ENCODE data around the gene SH3PXD2A. TPM values are rescaled to one million over a fixed set of nuclear protein-coding genes. Genes with fewer than 3 reads are reported as not detected.

SH3PXD2A gene
- total RNA-seq, 1 experiment from 2014 or later = 4.5 TPM

GRCh38 chr10:103874730-103875129 lies 19.4 kb upstream of the SH3PXD2A start:
- H3K18ac ChIP-seq (ENCODE audit: insufficient read length, low read depth, low read length) = no peak overlapping the region
- no peaks in the 10 kb centered on the region for H4K20me1 ChIP-seq (ENCODE audit: control insufficient read depth, insufficient read depth, insufficient read length)
- H3K4me1 ChIP-seq (ENCODE audit: insufficient read depth, low read length) = 0 out of 2 replicates have a peak, but pooled peaks cover 2% of the 10 kb centered on the region
- H2BK5ac ChIP-seq (ENCODE audit: insufficient read length, low read length) = no peak overlapping the region
- no peak overlapping the region for H3K4ac ChIP-seq (ENCODE audit: low read depth, low read length)
- no peak overlapping the region for H3K23ac ChIP-seq (ENCODE audit: insufficient read length, low read depth, low read length)
- Mint-ChIP-seq H3K36me3 (ENCODE audit: insufficient read depth in 1 of 3, low read depth in 3 of 3) (peaks cover 0 to 5% (median 0%) of the 10 kb centered on the region in 3 experiments; a peak in 2 of 7 replicates), H3K27ac (no peak overlapping the region), H3K27me3 (ENCODE audit: low read depth) (no peaks in the 10 kb centered on the region), H3K9me3 (no peaks in the 10 kb centered on the region), H3K4me1 (peaks cover 13 to 18% of the 10 kb centered on the region in 2 experiments), H3K4me3 (no peak overlapping the region)
- no peak overlapping the region for H3K56ac ChIP-seq (ENCODE audit: insufficient read length, low read depth, low read length)
- no peak overlapping the region for H4K91ac ChIP-seq (ENCODE audit: insufficient read length, low read depth, low read length)
- no peak overlapping the region for H2BK120ac ChIP-seq (ENCODE audit: low read depth, low read length, poor library complexity, severe bottlenecking)
- no peak overlapping the region for H2BK20ac ChIP-seq (ENCODE audit: low read depth, low read length, poor library complexity, severe bottlenecking)
- TF ChIP-seq, protein P1, sequence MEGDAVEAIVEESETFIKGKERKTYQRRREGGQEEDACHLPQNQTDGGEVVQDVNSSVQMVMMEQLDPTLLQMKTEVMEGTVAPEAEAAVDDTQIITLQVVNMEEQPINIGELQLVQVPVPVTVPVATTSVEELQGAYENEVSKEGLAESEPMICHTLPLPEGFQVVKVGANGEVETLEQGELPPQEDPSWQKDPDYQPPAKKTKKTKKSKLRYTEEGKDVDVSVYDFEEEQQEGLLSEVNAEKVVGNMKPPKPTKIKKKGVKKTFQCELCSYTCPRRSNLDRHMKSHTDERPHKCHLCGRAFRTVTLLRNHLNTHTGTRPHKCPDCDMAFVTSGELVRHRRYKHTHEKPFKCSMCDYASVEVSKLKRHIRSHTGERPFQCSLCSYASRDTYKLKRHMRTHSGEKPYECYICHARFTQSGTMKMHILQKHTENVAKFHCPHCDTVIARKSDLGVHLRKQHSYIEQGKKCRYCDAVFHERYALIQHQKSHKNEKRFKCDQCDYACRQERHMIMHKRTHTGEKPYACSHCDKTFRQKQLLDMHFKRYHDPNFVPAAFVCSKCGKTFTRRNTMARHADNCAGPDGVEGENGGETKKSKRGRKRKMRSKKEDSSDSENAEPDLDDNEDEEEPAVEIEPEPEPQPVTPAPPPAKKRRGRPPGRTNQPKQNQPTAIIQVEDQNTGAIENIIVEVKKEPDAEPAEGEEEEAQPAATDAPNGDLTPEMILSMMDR (conservative IDR thresholded peaks at IDR 0.05) = 0 out of 3 replicates have a peak, but pooled peaks have one; percentile 12
- no peak overlapping the region for H2AK5ac ChIP-seq (ENCODE audit: insufficient read length, low read length)
- H3K27ac ChIP-seq (ENCODE audit: insufficient read length, low read depth, low read length) = no peak overlapping the region
- H3K9me3 ChIP-seq (ENCODE audit: control insufficient read depth, low read depth, low read length) = no peaks in the 10 kb centered on the region
- no peaks in the 10 kb centered on the region for H3K79me2 ChIP-seq (ENCODE audit: insufficient read depth, low read length)
- H2BK12ac ChIP-seq (ENCODE audit: insufficient read length, low read depth, low read length) = no peak overlapping the region
- H2BK15ac ChIP-seq (ENCODE audit: low read depth, low read length) = no peak overlapping the region
- H3K79me1 ChIP-seq (ENCODE audit: insufficient read depth, low read depth, low read length, poor library complexity, severe bottlenecking) = no peaks in the 10 kb centered on the region
- no CpG with 5 or more reads among the region's 6 CpGs for WGBS (ENCODE audit: extremely low coverage, insufficient read length, low lambda C conversion rate)
- no peak overlapping the region for H3T11ph ChIP-seq (ENCODE audit: low read length)
- DNase-seq = no peak
- H4K8ac ChIP-seq (replicated peaks; ENCODE audit: insufficient read length, low read depth, low read length) = no peak overlapping the region
- H4K5ac ChIP-seq (ENCODE audit: insufficient read length, low read depth, low read length) = no peak overlapping the region
- H3K4me2 ChIP-seq (ENCODE audit: insufficient read depth, insufficient read length, low read length) = no peak overlapping the region
- H3K14ac ChIP-seq (ENCODE audit: insufficient read depth, low read length) = no peak overlapping the region
- no peak overlapping the region for H2AFZ ChIP-seq (ENCODE audit: low read length)
- no peaks in the 10 kb centered on the region for H3K23me2 ChIP-seq (ENCODE audit: insufficient read length, low read depth, low read length, poor library complexity, severe bottlenecking)
- H3K9ac ChIP-seq (ENCODE audit: extremely low read depth, insufficient read length, low read length) = no peak overlapping the region
- no peaks in the 10 kb centered on the region for H3K27me3 ChIP-seq (ENCODE audit: insufficient read depth, low read length)

Measured in H9 (cell line).